HUES6 (cell line): ENCODE results near the gene NKAIN2.

Source experiments
- H3K27ac ChIP-seq: 2 replicates; pipeline ENCODE4 v1.7.0; 2013; ENCODE audit warnings: low read depth, mild to moderate bottlenecking, low read length, inconsistent platforms
- H3K27me3 ChIP-seq: 2 replicates; pipeline ENCODE4 v1.6.1; 2013; ENCODE audit warnings: low read length; ENCODE audit not compliant: control insufficient read depth, insufficient read depth
- H3K36me3 ChIP-seq: 2 replicates; pipeline ENCODE4 v1.6.1; 2013; ENCODE audit warnings: low read length; ENCODE audit not compliant: control insufficient read depth, insufficient read depth
- H3K4me1 ChIP-seq: 2 replicates; pipeline ENCODE4 v1.6.1; 2013; ENCODE audit warnings: low read length; ENCODE audit not compliant: control insufficient read depth, insufficient read depth
- H3K4me3 ChIP-seq: 2 replicates; pipeline ENCODE4 v1.5.1; 2013; ENCODE audit warnings: low read depth, low read length
- H3K9ac ChIP-seq: one replicate; pipeline ENCODE4 v1.6.1; 2013; ENCODE audit warnings: mild to moderate bottlenecking, low read length
- H3K9me3 ChIP-seq: 2 replicates; pipeline ENCODE4 v1.6.1; 2013; ENCODE audit warnings: low read depth, low read length; ENCODE audit not compliant: control insufficient read depth, insufficient read depth

NKAIN2 gene

DNA sequence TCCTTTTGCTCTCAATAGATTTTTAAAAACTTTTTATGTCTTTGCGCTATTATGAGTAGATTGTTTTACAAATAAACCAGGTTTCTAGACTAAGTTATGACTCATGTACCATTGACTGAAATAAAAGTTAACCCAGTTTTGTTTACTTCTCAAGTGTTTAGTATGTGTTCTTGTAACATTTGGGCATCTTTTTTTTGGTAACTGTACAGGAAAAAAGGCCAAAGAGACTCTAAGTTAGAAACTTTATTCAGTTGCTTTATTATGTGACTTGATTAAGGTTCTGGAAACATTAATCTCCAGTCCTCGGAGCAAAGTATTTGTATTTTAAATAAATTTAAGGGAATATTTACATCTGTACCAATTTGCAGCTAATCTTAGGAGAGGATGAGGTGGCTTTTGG, 2.9 kb downstream of the NKAIN2 start:
- Histone ChIP-seq H3K9me3 (no peaks in the 10 kb centered on the region), H3K4me1 (peaks cover 3% of the 10 kb centered on the region), H3K4me3 (no peak overlapping the region), H3K36me3 (no peaks in the 10 kb centered on the region), H3K9ac (no peak overlapping the region), H3K27ac (no peak overlapping the region), H3K27me3 (peaks cover 60% of the 10 kb centered on the region)

- H3K36me3 ChIP-seq: no peaks in the 10 kb centered on the region
- H3K27ac ChIP-seq: no peak overlapping the region
- H3K4me1 ChIP-seq: peaks cover 4% of the 10 kb centered on the region; the same call in 1 of the 2 replicates
- H3K9ac ChIP-seq: no peak overlapping the region
- H3K27me3 ChIP-seq: peaks cover 45% of the 10 kb centered on the region
- H3K9me3 ChIP-seq: no peaks in the 10 kb centered on the region
- no peak overlapping the region for H3K4me3 ChIP-seq
Observed at GRCh38 chr6:123808556-123808955, 4.9 kb downstream of the NKAIN2 start.

DNA sequence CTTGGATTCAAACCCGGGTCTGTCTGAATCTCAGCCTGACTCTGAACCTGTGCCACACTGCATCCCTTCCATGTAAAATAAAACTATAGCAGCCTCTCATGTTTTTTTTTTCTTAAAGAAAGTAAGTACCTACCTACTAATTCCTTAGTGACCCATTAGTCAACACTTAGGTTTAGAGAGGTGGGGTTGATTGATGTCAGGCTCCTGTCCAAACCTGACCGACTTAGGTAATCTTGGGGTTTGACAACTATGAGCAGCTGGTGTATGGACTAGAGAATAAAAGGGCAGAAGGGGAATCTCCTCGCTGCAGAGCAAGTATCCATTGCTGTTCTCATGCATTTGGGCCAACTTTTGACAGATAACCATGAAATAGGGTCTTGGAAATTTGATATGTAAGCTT, 6.5 kb downstream of the NKAIN2 start:
- no peak overlapping the region for H3K4me3 ChIP-seq
- peaks cover 4% of the 10 kb centered on the region; the same call in 1 of the 2 replicates for H3K4me1 ChIP-seq
- peaks cover 29% of the 10 kb centered on the region for H3K27me3 ChIP-seq
- no peaks in the 10 kb centered on the region for H3K36me3 ChIP-seq
- no peak overlapping the region for H3K9ac ChIP-seq
- H3K27ac ChIP-seq: no peak overlapping the region
- H3K9me3 ChIP-seq: no peaks in the 10 kb centered on the region

DNA sequence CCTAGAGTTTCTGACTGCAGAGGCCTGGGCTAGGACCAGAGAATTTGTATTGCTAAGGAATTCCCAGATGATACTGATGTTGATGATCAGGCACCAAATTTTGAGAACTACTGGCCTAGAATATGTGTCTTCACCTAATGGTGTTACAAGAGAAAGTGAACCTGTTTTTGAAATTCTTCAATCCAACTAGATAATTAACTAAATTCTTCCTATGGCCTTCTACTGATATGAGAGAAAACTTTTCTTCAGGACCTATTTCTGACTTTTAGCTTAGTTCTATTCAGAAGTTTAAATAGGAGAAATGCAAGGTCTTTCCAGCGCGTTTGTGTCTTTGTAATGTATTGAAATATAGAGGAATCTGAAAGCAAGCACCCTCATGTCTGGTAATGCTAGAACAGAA, 7.3 kb downstream of the NKAIN2 start:
- no peaks in the 10 kb centered on the region for H3K9me3 ChIP-seq
- peaks cover 22% of the 10 kb centered on the region for H3K27me3 ChIP-seq
- peaks cover 4% of the 10 kb centered on the region; the same call in 1 of the 2 replicates for H3K4me1 ChIP-seq
- no peak overlapping the region for H3K9ac ChIP-seq
- H3K4me3 ChIP-seq: no peak overlapping the region
- H3K27ac ChIP-seq: no peak overlapping the region
- no peaks in the 10 kb centered on the region for H3K36me3 ChIP-seq

- Histone ChIP-seq H3K4me3 (no peak overlapping the region), H3K27ac (no peak overlapping the region), H3K9me3 (no peaks in the 10 kb centered on the region), H3K4me1 (peaks cover 4% of the 10 kb centered on the region; the same call in 1 of the 2 replicates), H3K9ac (no peak overlapping the region), H3K27me3 (peaks cover 18% of the 10 kb centered on the region; the same call in 1 of the 2 replicates), H3K36me3 (no peaks in the 10 kb centered on the region)
Observed at GRCh38 chr6:123811378-123811777, 7.7 kb downstream of the NKAIN2 start.

- Histone ChIP-seq H3K4me1 (peaks cover 4% of the 10 kb centered on the region; the same call in 1 of the 2 replicates), H3K4me3 (no peak overlapping the region), H3K36me3 (no peaks in the 10 kb centered on the region), H3K27ac (no peak overlapping the region), H3K27me3 (peaks cover 5% of the 10 kb centered on the region; the same call in 1 of the 2 replicates), H3K9me3 (no peaks in the 10 kb centered on the region), H3K9ac (no peak overlapping the region)
Observed at GRCh38 chr6:123812621-123813020, 9.0 kb downstream of the NKAIN2 start.

DNA sequence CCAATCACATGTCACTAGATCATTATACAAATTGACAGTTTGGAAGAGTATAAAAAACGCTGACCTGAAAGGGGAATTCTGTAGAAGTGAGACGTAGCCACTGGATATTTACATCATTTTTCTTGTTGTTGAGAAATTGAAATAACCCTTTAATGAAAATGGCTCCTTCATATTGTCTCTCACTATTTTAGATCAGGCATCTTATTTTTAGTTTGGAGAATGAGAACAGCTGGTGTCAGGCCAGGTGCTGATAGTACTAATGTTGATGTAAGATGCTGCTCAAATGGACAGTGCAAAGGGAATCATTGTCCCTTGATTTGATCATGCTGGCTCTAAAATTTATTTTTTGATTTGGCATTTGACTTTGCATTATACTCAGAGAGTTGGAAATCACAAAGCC, 17.4 kb downstream of the NKAIN2 start:
- no peak overlapping the region for H3K9ac ChIP-seq
- no peak overlapping the region for H3K27ac ChIP-seq
- H3K36me3 ChIP-seq: no peaks in the 10 kb centered on the region

DNA sequence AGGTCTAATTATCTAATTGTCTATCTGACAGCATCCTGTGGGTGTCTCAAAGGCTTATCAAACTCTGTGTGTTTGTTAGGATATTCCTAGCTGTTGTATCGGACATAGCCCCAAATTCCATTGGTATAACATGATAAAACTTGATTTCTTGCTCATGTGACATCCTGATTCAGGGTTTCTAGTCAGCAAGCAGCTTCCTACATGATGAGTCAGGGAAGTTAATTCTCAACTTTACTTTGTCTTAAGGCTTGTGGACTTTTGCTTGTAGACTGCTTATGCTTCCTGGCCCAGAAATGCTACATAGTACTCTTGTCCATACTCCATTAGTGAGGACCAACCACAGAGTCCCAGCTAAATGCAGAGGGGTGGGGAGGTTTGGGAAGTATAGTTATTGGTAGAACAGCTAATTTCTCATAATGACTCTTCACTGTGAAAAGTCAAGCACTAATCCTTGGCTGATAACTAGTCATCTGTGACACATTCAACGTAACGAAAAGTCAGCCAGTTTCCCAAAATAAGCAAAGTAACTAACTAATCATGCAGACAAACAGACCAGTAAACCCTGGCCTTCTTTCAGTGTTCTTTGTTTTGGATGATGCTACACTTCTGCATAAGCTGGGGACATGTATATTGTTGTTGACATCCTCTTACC, 25.8 kb downstream of the NKAIN2 start:
- no peak overlapping the region for H3K9ac ChIP-seq

More for the DNA sequence above, 17.4 kb downstream of the NKAIN2 start:
- Histone ChIP-seq H3K4me1 (no peaks in the 10 kb centered on the region), H3K9me3 (no peaks in the 10 kb centered on the region), H3K27me3 (no peaks in the 10 kb centered on the region), H3K4me3 (no peak overlapping the region)

DNA sequence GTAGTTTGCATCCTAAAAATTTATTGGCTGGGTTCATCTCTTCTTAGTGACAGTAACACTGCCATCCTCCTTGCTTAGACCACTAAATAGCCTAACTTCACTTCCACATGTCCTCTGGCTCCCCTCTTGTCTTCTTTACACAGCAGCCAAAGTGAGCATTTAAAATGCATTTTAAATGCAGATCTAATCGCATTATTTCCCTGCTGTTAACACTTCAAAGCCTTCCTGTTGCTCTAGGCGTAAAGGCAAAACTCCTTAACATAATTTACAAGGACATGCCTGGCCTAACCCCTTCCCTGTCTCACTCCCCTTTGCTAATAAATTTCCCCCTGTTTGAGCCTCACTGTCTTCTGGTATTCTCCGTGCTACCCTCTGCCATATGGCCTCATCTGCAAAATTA, 26.5 kb downstream of the NKAIN2 start:
- Histone ChIP-seq H3K9ac (no peak overlapping the region), H3K27ac (no peak overlapping the region; the same call in 1 of the 2 replicates), H3K9me3 (no peaks in the 10 kb centered on the region), H3K36me3 (no peaks in the 10 kb centered on the region), H3K27me3 (peaks cover 19% of the 10 kb centered on the region), H3K4me1 (peaks cover 21% of the 10 kb centered on the region), H3K4me3 (peak overlapping the region; percentile 1; the same call in 1 of the 2 replicates)

More for the DNA sequence above, 25.8 kb downstream of the NKAIN2 start:
- no peaks in the 10 kb centered on the region for H3K36me3 ChIP-seq
- H3K27me3 ChIP-seq: peaks cover 19% of the 10 kb centered on the region
- H3K9me3 ChIP-seq: no peaks in the 10 kb centered on the region
- no peak overlapping the region for H3K27ac ChIP-seq
- H3K4me1 ChIP-seq: peaks cover 21% of the 10 kb centered on the region
- H3K4me3 ChIP-seq: peak overlapping the region; percentile 1; the same call in 1 of the 2 replicates

DNA sequence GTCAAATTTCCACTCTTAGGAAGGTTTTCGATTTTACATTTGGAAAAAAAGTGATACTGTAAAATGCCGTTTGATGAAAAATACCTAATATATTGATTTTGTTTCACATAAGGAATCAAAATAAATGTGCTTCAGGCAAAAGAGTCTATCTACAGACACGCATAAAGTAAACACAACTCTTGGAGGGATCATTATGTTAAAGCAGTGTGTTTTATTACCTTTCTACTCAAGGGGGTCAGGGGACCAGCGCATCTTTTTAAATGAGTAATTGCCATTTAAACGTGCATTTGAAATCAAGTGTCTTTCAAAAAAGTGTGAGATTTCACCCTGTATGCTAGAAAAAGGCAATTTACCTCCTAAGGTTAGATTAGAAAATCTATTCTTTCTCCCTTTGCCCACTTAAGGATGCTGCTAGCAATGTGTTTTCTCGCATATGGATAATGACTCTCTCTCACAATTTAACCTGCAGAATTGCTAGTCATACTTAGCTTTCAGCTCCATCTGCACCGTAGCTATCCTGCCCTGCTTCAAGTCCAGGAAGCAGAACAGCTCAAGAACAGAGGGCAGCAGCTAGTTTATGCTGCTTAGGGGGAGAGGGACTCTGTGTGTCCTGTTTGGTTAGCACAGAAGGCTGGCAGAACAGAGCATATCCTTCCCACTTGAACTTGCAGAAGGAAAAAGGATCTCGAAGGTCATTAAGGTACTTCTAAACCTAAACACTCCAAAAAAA, 35.0 kb downstream of the NKAIN2 start:
- Histone ChIP-seq H3K9me3 (no peaks in the 10 kb centered on the region), H3K27ac (no peak overlapping the region), H3K27me3 (no peaks in the 10 kb centered on the region), H3K36me3 (no peaks in the 10 kb centered on the region), H3K4me1 (peaks cover 7% of the 10 kb centered on the region; the same call in 1 of the 2 replicates), H3K4me3 (no peak overlapping the region), H3K9ac (no peak overlapping the region)
